Fibroblast of skin of right quadriceps (primary cell): Measurements from ENCODE around the gene ZFC3H1.

ENCODE experiments used
- DNase-seq: peaks from one replicate; pipeline ENCODE4 v3.0.0-alpha.2; 2013

ZFC3H1 gene

GRCh38 chr12:71566655-71567054 lies 97.0 kb downstream of the ZFC3H1 start:
- no peak for DNase-seq

- DNase-seq, result peak; percentile 41
Observed at GRCh38 chr12:71565535-71565934, 98.1 kb downstream of the ZFC3H1 start.

- no peak for DNase-seq
Observed at GRCh38 chr12:71562676-71563595, 100.7 kb downstream of the ZFC3H1 start.
